Kidney tubule cell (primary cell): ENCODE data around the gene SULT1A2.
"Not testable (repeated sequence)": the region's sequence is repeated elsewhere in the genome, so short reads cannot be mapped to it uniquely, and the experiment has no call there.

Source experiments
- DNase-seq: peaks from one replicate; pipeline ENCODE4 v3.0.0-alpha.2; 2018; ENCODE audit warnings: low spot score

Gene SULT1A2

GRCh38 chr16:28591355-28591754 is 5.5 kb downstream of the SULT1A2 start:
- no peak for DNase-seq

GRCh38 chr16:28590384-28591340 is 6.2 kb downstream of the SULT1A2 start:
- no peak for DNase-seq

- DNase-seq: no peak
Measured at GRCh38 chr16:28589930-28590329, 6.9 kb downstream of the SULT1A2 start.

GRCh38 chr16:28589069-28589468 is 7.8 kb downstream of the SULT1A2 start:
- no peak for DNase-seq

GRCh38 chr16:28587386-28587785 is 9.5 kb downstream of the SULT1A2 start:
- DNase-seq: no peak

- DNase-seq: no peak
Measured at GRCh38 chr16:28586466-28586865, 10.4 kb downstream of the SULT1A2 start.

GRCh38 chr16:28585674-28586073 is 11.2 kb downstream of the SULT1A2 start:
- DNase-seq: peak; percentile 61

- DNase-seq: no peak
Measured at GRCh38 chr16:28580726-28581315, 16.0 kb downstream of the SULT1A2 start.

- no peak for DNase-seq
Measured at GRCh38 chr16:28575446-28576109, 21.3 kb downstream of the SULT1A2 start.

GRCh38 chr16:28574925-28575324 is 21.9 kb downstream of the SULT1A2 start:
- no peak for DNase-seq

GRCh38 chr16:28573738-28574718 is 22.8 kb downstream of the SULT1A2 start:
- DNase-seq: no peak

GRCh38 chr16:28572696-28573510 is 23.9 kb downstream of the SULT1A2 start:
- no peak for DNase-seq

GRCh38 chr16:28569968-28570752 is 26.7 kb downstream of the SULT1A2 start:
- no peak for DNase-seq

GRCh38 chr16:28569021-28569420 is 27.8 kb downstream of the SULT1A2 start:
- no peak for DNase-seq

GRCh38 chr16:28567292-28567691 is 29.6 kb downstream of the SULT1A2 start:
- DNase-seq: no peak

GRCh38 chr16:28566233-28566925 is 30.5 kb downstream of the SULT1A2 start:
- DNase-seq: not testable (repeated sequence)

GRCh38 chr16:28563218-28563617 is 33.6 kb downstream of the SULT1A2 start:
- DNase-seq: no peak

- DNase-seq: no peak
Measured at GRCh38 chr16:28562199-28562598, 34.7 kb downstream of the SULT1A2 start.

- DNase-seq: no peak
Measured at GRCh38 chr16:28561557-28562187, 35.2 kb downstream of the SULT1A2 start.
